Motor neuron (in vitro differentiated cells): Measurements from ENCODE around the gene USP17L10. TPM values are rescaled to one million over a fixed set of nuclear protein-coding genes. Genes with fewer than 3 reads are reported as not detected.
"Not testable (repeated sequence)": the region's sequence is repeated elsewhere in the genome, so short reads cannot be mapped to it uniquely, and the experiment has no call there.

Source experiments
- ATAC-seq, 8 experiments: fragments of 200-7000 bp; cut with Tn5 transposase; replicated peaks in 6 of 8; 2 replicates each; pipeline ENCODE4 v1.8.0; 2021; ENCODE audit warnings: mild to moderate bottlenecking in 8 of 8, moderate library complexity in 8 of 8
- H3K27ac ChIP-seq, 2 donors: fragments of 250-450 bp; sonication (Bioruptor Pico); 2 replicates each; pipeline ENCODE4 v1.9.0; 2021; ENCODE audit warnings: antibody characterized with exemption in 2 of 2, mild to moderate bottlenecking in 2 of 2, moderate library complexity in 1 of 2
- H3K4me1 ChIP-seq, 2 donors: fragments of 250-450 bp; sonication (Bioruptor Pico); replicated peaks in 1 of 2; 2 replicates each; pipeline ENCODE4 v1.6.1; 2021; ENCODE audit warnings: antibody characterized with exemption in 2 of 2, mild to moderate bottlenecking in 2 of 2, moderate library complexity in 1 of 2
- H3K4me3 ChIP-seq, 5 donors: fragments of 250-450 bp; sonication (Bioruptor Pico); 2 replicates each; pipeline ENCODE4 v1.9.0; 2021; ENCODE audit warnings: antibody characterized with exemption in 5 of 5, mild to moderate bottlenecking in 5 of 5, moderate library complexity in 4 of 5
- WGBS, 10 experiments: fragments of 450-650 bp; shearing (Covaris generic); methylation state at CpG; one replicate each; pipeline ENCODE4 v1.0.0; 2022; 5-methylcytosine and 5-hydroxymethylcytosine counted together
- in situ Hi-C, 9 experiments: fragments of 400-800 bp; cut with MboI; loops; one replicate each; pipeline ENCODE4 v1.15.0; 2021; ENCODE audit warnings: low sequenced_read_pairs in 9 of 9, low pct_unique_long_range_greater_than_20kb in 2 of 9; ENCODE audit not compliant: unreplicated experiment in 9 of 9
- total RNA-seq, 8 experiments: library from RNA; unstranded; fragments of 300-600 nt; gene quantifications; 2 replicates each; pipeline versions ENCODE4 v1.2.3 to v1.2.4, GENCODE V29; 2022

USP17L10 gene
- not detected for total RNA-seq

- no CpG with 5 or more reads among the region's 13 CpGs for WGBS, 10 experiments
- in situ Hi-C loops, ATAC-seq, H3K27ac ChIP-seq, H3K4me3 ChIP-seq, H3K4me1 ChIP-seq: not testable (repeated sequence)
These were observed at the start of gene USP17L10 for GRCh38 chr4:9210357-9210756. TSS of gene USP17L10 (plus strand) at chr4:9210657. CDS start at chr4:9210657, 0 bp downstream.

GRCh38 chr4:9165990-9166389 is 44.5 kb upstream of the USP17L10 start:
- in situ Hi-C loops, H3K4me1 ChIP-seq, H3K4me3 ChIP-seq, H3K27ac ChIP-seq, ATAC-seq: not testable (repeated sequence)
- WGBS, 10 experiments: no CpG with 5 or more reads among the region's 8 CpGs

GRCh38 chr4:9169791-9170459 is 40.5 kb upstream of the USP17L10 start, which contains the start of gene FAM90A26:
TSS of gene FAM90A26 (plus strand) at chr4:9170409. CDS start at chr4:9173173, 2,764 bp downstream.
- in situ Hi-C loops, H3K4me3 ChIP-seq, H3K27ac ChIP-seq, ATAC-seq, H3K4me1 ChIP-seq: not testable (repeated sequence)
- WGBS, 10 experiments: no CpG with 5 or more reads among the region's 11 CpGs

GRCh38 chr4:9214701-9215100 is 4.2 kb downstream of the USP17L10 start:
- H3K4me3 ChIP-seq, H3K4me1 ChIP-seq, H3K27ac ChIP-seq, ATAC-seq, in situ Hi-C loops: not testable (repeated sequence)
- WGBS, 10 experiments: no CpG with 5 or more reads among the region's 14 CpGs

GRCh38 chr4:9215105-9215504 is 4.6 kb downstream of the USP17L10 start, which contains the start of gene USP17L11:
TSS of gene USP17L11 (plus strand) at chr4:9215405. CDS start at chr4:9215405, 0 bp downstream.
- WGBS, 10 experiments: no CpG with 5 or more reads among the region's 14 CpGs
- not testable (repeated sequence) for ATAC-seq

GRCh38 chr4:9219852-9220251 is 9.4 kb downstream of the USP17L10 start, which contains the start of gene USP17L12:
TSS of gene USP17L12 (plus strand) at chr4:9220152. CDS start at chr4:9220152, 0 bp downstream.
- H3K4me1 ChIP-seq, H3K27ac ChIP-seq, in situ Hi-C loops, ATAC-seq, H3K4me3 ChIP-seq: not testable (repeated sequence)
- WGBS, 10 experiments: no CpG with 5 or more reads among the region's 13 CpGs

More at GRCh38 chr4:9215105-9215504, 4.6 kb downstream of the USP17L10 start, which contains the start of gene USP17L11:
- H3K27ac ChIP-seq, H3K4me1 ChIP-seq, in situ Hi-C loops, H3K4me3 ChIP-seq: not testable (repeated sequence)

GRCh38 chr4:9224596-9224995 is 14.1 kb downstream of the USP17L10 start, which contains the start of gene USP17L13:
TSS of gene USP17L13 (plus strand) at chr4:9224896. CDS start at chr4:9224896, 0 bp downstream.
- H3K4me3 ChIP-seq, H3K27ac ChIP-seq, H3K4me1 ChIP-seq, in situ Hi-C loops, ATAC-seq: not testable (repeated sequence)
- WGBS, 10 experiments: no CpG with 5 or more reads among the region's 14 CpGs

GRCh38 chr4:9230249-9230648 is 19.8 kb downstream of the USP17L10 start:
- H3K27ac ChIP-seq, in situ Hi-C loops, H3K4me1 ChIP-seq, H3K4me3 ChIP-seq, ATAC-seq: not testable (repeated sequence)
- no CpG with 5 or more reads among the region's 8 CpGs for WGBS, 10 experiments

- H3K27ac ChIP-seq, H3K4me3 ChIP-seq, H3K4me1 ChIP-seq, ATAC-seq, in situ Hi-C loops: not testable (repeated sequence)
- WGBS, 10 experiments: no CpG with 5 or more reads among the region's 15 CpGs
These were observed 23.6 kb downstream of the USP17L10 start, which contains the start of gene USP17L15 for GRCh38 chr4:9234085-9234484. TSS of gene USP17L15 (plus strand) at chr4:9234385. CDS start at chr4:9234385, 0 bp downstream.

GRCh38 chr4:9238461-9238860 is 28.0 kb downstream of the USP17L10 start:
- ATAC-seq, H3K27ac ChIP-seq, in situ Hi-C loops, H3K4me1 ChIP-seq, H3K4me3 ChIP-seq: not testable (repeated sequence)
- WGBS, 10 experiments: no CpG with 5 or more reads among the region's 12 CpGs

- H3K27ac ChIP-seq, in situ Hi-C loops, H3K4me1 ChIP-seq, H3K4me3 ChIP-seq, ATAC-seq: not testable (repeated sequence)
- no CpG with 5 or more reads among the region's 14 CpGs for WGBS, 10 experiments
These were observed 33.1 kb downstream of the USP17L10 start, which contains the start of gene USP17L17 for GRCh38 chr4:9243579-9243978. TSS of gene USP17L17 (plus strand) at chr4:9243879. CDS start at chr4:9243879, 0 bp downstream.

GRCh38 chr4:9247953-9248680 is 37.7 kb downstream of the USP17L10 start, which contains the start of gene USP17L18:
TSS of gene USP17L18 (plus strand) at chr4:9248630. CDS start at chr4:9248630, 0 bp downstream.
- ATAC-seq, H3K4me1 ChIP-seq, H3K4me3 ChIP-seq, H3K27ac ChIP-seq, in situ Hi-C loops: not testable (repeated sequence)
- WGBS, 10 experiments: no CpG with 5 or more reads among the region's 26 CpGs

- in situ Hi-C loops, H3K27ac ChIP-seq, H3K4me1 ChIP-seq, H3K4me3 ChIP-seq, ATAC-seq: not testable (repeated sequence)
- no CpG with 5 or more reads among the region's 13 CpGs for WGBS, 10 experiments
These were observed 42.6 kb downstream of the USP17L10 start, which contains the start of gene USP17L19 for GRCh38 chr4:9253078-9253477. TSS of gene USP17L19 (plus strand) at chr4:9253378. CDS start at chr4:9253378, 0 bp downstream.
